WI38 (cell line): ENCODE results near the gene BCL2L14.

Experiments used
- H3K4me3 ChIP-seq: 2 replicates; pipeline ENCODE4 v1.5.1; 2011; ENCODE audit warnings: low read depth, mild to moderate bottlenecking, control low read depth, low read length
- CTCF ChIP-seq: IDR thresholded peaks from 2 replicates; pipeline ENCODE4 v1.5.1; 2012; ENCODE audit warnings: low read depth, mild to moderate bottlenecking, control low read depth, low read length

Gene BCL2L14

GRCh38 chr12:12039897-12040296 lies 30.8 kb upstream of the BCL2L14 start:
- TF ChIP-seq CTCF, result no peak
- H3K4me3 ChIP-seq, result no peak overlapping the region

GRCh38 chr12:12046401-12046800 lies 24.3 kb upstream of the BCL2L14 start:
- H3K4me3 ChIP-seq, result no peak overlapping the region
- TF ChIP-seq CTCF, result no peak

GRCh38 chr12:12047682-12048081 lies 23.1 kb upstream of the BCL2L14 start:
- no peak for TF ChIP-seq CTCF
- H3K4me3 ChIP-seq, result no peak overlapping the region

- no peak for TF ChIP-seq CTCF
- H3K4me3 ChIP-seq, result no peak overlapping the region
Measured at GRCh38 chr12:12048266-12048665, 22.5 kb upstream of the BCL2L14 start.

GRCh38 chr12:12048714-12049113 lies 22.0 kb upstream of the BCL2L14 start:
- TF ChIP-seq CTCF, result no peak
- H3K4me3 ChIP-seq, result no peak overlapping the region

- TF ChIP-seq CTCF, result no peak
- no peak overlapping the region for H3K4me3 ChIP-seq
Measured at GRCh38 chr12:12051668-12052067, 19.1 kb upstream of the BCL2L14 start.

GRCh38 chr12:12054993-12055392 lies 15.7 kb upstream of the BCL2L14 start:
- H3K4me3 ChIP-seq, result no peak overlapping the region
- TF ChIP-seq CTCF, result no peak
